Loucy (cell line): Measurements from ENCODE around the gene CGN.

Experiments used
- CTCF ChIP-seq: fragments of 200-600 bp; sonication (generic); conservative IDR thresholded peaks from 2 replicates; pipeline ENCODE4 v1.5.1; 2014; ENCODE audit warnings: mild to moderate bottlenecking, antibody characterized with exemption, low read length
- EZH2phosphoT487 ChIP-seq: fragments of 200-600 bp; IDR thresholded peaks from 2 replicates; pipeline ENCODE4 v1.6.1; 2018; ENCODE audit warnings: antibody characterized with exemption, mild to moderate bottlenecking, moderate library complexity, borderline replicate concordance

GRCh38 chr1:151584278-151584677 lies 73.1 kb downstream of the CGN start:
- TF ChIP-seq CTCF (no peak), EZH2phosphoT487 (no peak)
